Measurements from ENCODE around the gene CD109. TPM values are rescaled to one million over a fixed set of nuclear protein-coding genes. Genes with fewer than 3 reads are reported as not detected.

CD109 gene
- total RNA-seq, 1 donor from 2014 or later, result 0.69 TPM

GRCh38 chr6:73854998-73855718 is 159.2 kb downstream of the CD109 start:
- Mint-ChIP-seq H3K36me3 (ENCODE audit: low read depth) (no peaks in the 10 kb centered on the region), H3K4me3 (no peak overlapping the region), H3K27me3 (no peaks in the 10 kb centered on the region), H3K27ac (no peak overlapping the region), H3K4me1 (no peaks in the 10 kb centered on the region), H3K9me3 (peaks cover 4% of the 10 kb centered on the region)
- intact Hi-C loops (cut with micrococcal nuclease), result loop anchor here (1.0 to 10.0 kb wide), 4 partner anchors 116 to 1670 kb away; no protein-coding TSS in a partner anchor
- TF ChIP-seq CTCF (IDR thresholded peaks at IDR 0.05), result peak; percentile 28
- no peak for ATAC-seq (ENCODE audit: low read depth)
- CTCF ChIA-PET, result interaction anchor here (5.0 kb wide), 1 partner anchor 1354 kb away, joined by 33 read pairs; no protein-coding TSS in a partner anchor
- POLR2A ChIA-PET, result no interaction called here
- DNase-seq, result no peak

DNA sequence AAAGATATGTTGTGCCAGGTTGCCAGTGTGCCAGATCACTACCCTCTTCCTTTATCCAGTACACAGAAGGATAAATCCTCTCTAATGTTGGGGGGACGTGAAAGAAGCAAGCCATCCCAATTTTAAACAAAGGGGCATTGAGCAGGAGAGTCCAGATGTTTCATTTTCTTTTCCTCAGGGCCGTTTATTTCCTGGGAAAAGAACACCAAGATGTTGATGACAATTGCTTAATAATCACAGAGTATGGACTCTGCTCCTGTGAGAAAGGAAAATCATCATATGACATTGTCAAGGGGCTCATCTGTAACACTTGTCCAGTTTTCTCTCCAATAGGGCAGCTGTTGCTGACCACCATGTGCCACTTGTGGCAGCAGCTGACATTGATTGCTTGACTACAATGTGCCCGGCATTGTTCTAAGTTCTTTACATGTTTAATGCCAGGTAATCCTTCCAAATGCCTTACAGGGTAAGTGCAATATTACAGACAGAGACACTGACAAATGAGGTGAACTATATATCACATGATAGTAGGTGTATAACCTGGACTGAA is 161.4 kb downstream of the CD109 start:
- ATAC-seq (ENCODE audit: low read depth) (no peak), DNase-seq (no peak)
- ChIA-PET POLR2A (no interaction called here), CTCF (interaction anchor here (1.1 to 5.0 kb wide), 3 partner anchors 119 to 1354 kb away, joined by 3 to 33 read pairs (median 3); no protein-coding TSS in a partner anchor)
- Mint-ChIP-seq H3K27ac (no peak overlapping the region), H3K4me1 (no peaks in the 10 kb centered on the region), H3K4me3 (no peak overlapping the region), H3K9me3 (peaks cover under 1% of the 10 kb centered on the region), H3K27me3 (no peaks in the 10 kb centered on the region), H3K36me3 (ENCODE audit: low read depth) (no peaks in the 10 kb centered on the region)
- TF ChIP-seq CTCF (IDR thresholded peaks at IDR 0.05), result no peak
- intact Hi-C loops (cut with micrococcal nuclease), result loop anchor here (10.0 kb wide), 2 partner anchors 717 to 1667 kb away; no protein-coding TSS in a partner anchor

DNA sequence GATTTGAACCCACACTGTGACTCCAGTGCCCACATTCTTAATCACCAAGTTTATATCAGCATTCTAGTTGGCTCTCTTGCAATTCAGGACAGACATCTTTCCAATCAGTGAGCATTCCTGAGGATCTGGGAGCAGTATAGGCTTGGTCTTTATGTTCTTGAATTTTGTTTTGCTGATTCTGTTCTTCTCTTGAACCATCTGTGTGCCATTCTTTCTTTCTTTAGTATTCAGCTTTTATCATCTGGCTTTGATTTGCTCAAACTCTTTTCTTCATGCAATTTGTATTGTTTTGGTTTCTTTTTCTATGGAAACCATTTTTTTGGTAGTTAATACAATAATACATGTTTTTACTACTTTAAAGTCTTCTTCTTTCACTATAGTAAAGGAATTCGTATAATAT is 162.4 kb downstream of the CD109 start:
- ATAC-seq (ENCODE audit: low read depth), result no peak

DNA sequence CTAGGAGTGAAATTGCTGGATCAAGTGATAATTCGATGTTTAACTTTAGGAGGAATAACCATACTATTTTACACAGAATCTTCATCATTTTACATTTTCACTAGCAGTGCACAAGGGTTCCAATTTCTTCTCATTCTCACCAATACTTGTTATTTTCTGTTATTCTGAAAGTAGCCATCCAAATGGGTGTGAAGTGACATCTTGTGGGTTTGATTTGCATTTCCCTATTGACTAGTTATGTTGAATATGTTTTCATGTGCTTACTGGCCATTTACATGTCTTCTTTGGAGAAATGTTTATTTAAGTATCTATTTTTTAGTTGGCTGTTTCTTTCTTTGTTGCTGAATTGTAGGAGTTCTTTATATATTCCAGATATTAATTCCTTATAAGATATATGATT is 164.3 kb downstream of the CD109 start:
- intact Hi-C loops (cut with micrococcal nuclease), result no loop called here

More for the DNA sequence above, 162.4 kb downstream of the CD109 start:
- Mint-ChIP-seq H3K27ac (no peak overlapping the region), H3K9me3 (no peaks in the 10 kb centered on the region), H3K4me3 (no peak overlapping the region), H3K27me3 (no peaks in the 10 kb centered on the region), H3K36me3 (ENCODE audit: low read depth) (no peaks in the 10 kb centered on the region), H3K4me1 (no peaks in the 10 kb centered on the region)
- intact Hi-C loops (cut with micrococcal nuclease), result loop anchor here (10.0 kb wide), 2 partner anchors 716 to 1666 kb away; no protein-coding TSS in a partner anchor
- no peak for DNase-seq
- CTCF ChIA-PET, result interaction anchor here (1.5 to 5.0 kb wide), 2 partner anchors 120 to 1351 kb away, joined by 3 to 33 read pairs; no protein-coding TSS in a partner anchor
- no peak for TF ChIP-seq CTCF (IDR thresholded peaks at IDR 0.05)
- POLR2A ChIA-PET, result no interaction called here

More for the DNA sequence above, 164.3 kb downstream of the CD109 start:
- TF ChIP-seq CTCF (IDR thresholded peaks at IDR 0.05), result no peak
- Mint-ChIP-seq H3K36me3 (ENCODE audit: low read depth) (no peaks in the 10 kb centered on the region), H3K4me3 (no peak overlapping the region), H3K27me3 (no peaks in the 10 kb centered on the region), H3K4me1 (no peaks in the 10 kb centered on the region), H3K27ac (no peak overlapping the region), H3K9me3 (no peaks in the 10 kb centered on the region)
- ChIA-PET POLR2A (no interaction called here), CTCF (no interaction called here)
- DNase-seq, result no peak
- ATAC-seq (ENCODE audit: low read depth), result no peak

Measured in activated B cell treated with CpG ODN at 0.5 μM for 24 hours (primary cell).